ENCODE data around the gene STK24.

GRCh38 chr13:98476538-98476966 is 100.4 kb downstream of the STK24 start:
- TF ChIP-seq CTCF (conservative IDR thresholded peaks at IDR 0.05; ENCODE audit: low read depth, low read length) (no peak), EZH2 (IDR thresholded peaks at IDR 0.05; ENCODE audit: borderline replicate concordance, low read depth, low read length, poor library complexity, severe bottlenecking) (no peak)

All from A673 (cell line).